ENCODE data around the gene DUSP5.

Gene DUSP5

DNA sequence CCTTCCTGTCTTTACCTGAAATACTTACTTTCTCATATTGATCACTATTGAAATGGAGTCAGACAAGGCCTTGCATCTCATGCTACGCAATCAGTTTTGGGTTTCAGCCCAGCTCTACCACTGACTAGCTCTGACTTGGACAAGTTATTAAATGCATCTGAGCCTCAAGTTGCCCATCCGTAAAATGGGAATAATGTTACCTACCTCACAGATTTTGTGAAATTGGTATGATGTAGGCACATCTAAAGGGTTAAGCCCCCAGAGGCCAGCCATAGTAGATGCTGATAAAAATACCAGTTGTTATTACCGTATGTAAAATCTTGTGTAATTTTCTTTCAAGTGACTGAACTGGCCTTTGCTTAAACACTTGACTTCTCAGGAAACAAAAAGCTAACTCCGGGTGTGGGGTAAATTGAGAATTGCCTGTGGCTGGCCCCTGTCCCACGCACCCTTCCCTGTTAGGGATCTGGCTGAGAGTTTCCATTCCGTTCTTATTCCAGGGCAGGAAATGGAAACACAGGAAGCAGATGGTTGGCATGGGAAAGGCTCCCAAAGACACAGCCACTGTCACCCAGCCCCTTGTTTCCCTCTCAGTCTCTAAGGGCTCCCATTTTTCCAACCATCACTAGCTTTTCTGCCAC lies 7.5 kb downstream of the DUSP5 start:
- TF ChIP-seq, protein P1, sequence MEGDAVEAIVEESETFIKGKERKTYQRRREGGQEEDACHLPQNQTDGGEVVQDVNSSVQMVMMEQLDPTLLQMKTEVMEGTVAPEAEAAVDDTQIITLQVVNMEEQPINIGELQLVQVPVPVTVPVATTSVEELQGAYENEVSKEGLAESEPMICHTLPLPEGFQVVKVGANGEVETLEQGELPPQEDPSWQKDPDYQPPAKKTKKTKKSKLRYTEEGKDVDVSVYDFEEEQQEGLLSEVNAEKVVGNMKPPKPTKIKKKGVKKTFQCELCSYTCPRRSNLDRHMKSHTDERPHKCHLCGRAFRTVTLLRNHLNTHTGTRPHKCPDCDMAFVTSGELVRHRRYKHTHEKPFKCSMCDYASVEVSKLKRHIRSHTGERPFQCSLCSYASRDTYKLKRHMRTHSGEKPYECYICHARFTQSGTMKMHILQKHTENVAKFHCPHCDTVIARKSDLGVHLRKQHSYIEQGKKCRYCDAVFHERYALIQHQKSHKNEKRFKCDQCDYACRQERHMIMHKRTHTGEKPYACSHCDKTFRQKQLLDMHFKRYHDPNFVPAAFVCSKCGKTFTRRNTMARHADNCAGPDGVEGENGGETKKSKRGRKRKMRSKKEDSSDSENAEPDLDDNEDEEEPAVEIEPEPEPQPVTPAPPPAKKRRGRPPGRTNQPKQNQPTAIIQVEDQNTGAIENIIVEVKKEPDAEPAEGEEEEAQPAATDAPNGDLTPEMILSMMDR (IDR thresholded peaks at IDR 0.05; ENCODE audit: low read depth, low read length, missing control alignments) = no peak
- DNase-seq (ENCODE audit: extremely low read depth, low read depth) = no peak
- no peak overlapping the region for H3K4me3 ChIP-seq (replicated peaks; ENCODE audit: low read depth, low read length)

DNA sequence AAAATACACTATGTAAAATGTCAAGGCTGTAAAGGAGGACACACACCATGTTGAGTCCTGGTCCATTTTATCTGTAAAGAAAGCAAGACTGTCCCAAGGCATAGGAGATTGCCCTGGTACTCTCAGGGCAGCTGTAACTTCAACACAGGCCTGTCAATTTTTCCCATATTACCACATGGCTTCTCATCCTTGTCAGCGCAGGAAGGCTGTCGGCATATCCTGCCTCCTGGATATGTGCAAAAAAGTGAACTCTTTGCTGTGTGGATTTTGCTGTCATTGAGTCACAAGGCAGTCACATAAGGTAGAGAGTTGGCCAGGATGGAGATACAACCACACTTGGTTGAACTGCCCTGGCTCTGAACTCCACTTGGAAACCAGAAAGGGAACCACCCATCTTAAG lies 8.7 kb downstream of the DUSP5 start:
- TF ChIP-seq, protein P1 (IDR thresholded peaks at IDR 0.05; ENCODE audit: low read depth, low read length, missing control alignments) = no peak
- no peak overlapping the region for H3K4me3 ChIP-seq (replicated peaks; ENCODE audit: low read depth, low read length)
- no peak for DNase-seq (ENCODE audit: extremely low read depth, low read depth)

DNA sequence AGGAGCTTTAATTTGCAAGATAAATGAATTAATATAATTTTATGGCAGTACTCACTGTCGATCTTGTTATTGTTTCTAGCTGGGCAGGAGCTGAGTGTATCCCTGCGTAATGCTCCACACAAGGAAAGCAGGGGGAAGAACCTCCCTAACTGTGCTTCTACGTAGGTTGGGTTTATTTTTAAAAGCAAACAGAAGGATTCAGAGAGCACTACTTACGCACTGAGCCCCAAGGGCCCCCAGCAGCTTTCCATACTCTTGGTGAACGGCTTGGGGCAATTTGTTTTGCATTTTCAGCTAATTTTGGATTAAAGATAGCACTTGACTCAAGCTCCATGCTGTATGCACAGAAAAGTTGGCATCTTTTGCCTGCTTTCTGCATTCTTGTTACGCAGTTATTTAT lies 9.6 kb downstream of the DUSP5 start:
- TF ChIP-seq, protein P1 (IDR thresholded peaks at IDR 0.05; ENCODE audit: low read depth, low read length, missing control alignments) = no peak
- H3K4me3 ChIP-seq (replicated peaks; ENCODE audit: low read depth, low read length) = no peak overlapping the region
- no peak for DNase-seq (ENCODE audit: extremely low read depth, low read depth)

DNA sequence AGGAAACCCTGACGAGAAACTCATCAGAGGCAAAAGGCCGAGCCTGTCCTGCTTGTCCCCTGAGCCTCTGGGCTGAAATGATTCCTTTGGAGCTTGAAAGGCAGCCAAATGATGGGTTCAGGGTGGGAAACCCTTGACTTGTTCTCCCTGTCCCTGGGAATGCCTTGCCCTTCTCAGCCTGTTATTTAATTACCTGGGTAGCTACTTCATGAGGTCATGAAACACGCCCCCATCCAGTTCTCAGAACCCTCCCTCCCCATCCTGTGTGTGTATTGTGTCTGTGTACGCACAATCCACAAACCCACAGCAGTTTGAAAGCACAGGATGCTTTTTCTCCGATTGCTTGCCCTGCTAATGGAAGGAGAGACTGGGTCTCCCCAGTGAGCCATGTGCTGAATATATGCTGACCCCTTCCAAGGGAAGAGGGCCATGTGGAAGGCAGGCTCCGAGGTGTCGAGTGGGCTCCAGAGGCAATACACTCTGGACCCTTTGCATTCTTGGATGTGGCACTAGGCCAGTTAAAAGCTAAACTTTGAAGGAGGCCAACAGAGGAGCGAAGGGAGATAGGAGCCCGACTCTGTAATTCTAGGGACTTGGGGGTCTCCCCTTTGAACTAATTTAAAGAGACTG lies 10.6 kb downstream of the DUSP5 start:
- TF ChIP-seq, protein P1 (IDR thresholded peaks at IDR 0.05; ENCODE audit: low read depth, low read length, missing control alignments) = no peak
- no peak overlapping the region for H3K4me3 ChIP-seq (replicated peaks; ENCODE audit: low read depth, low read length)
- DNase-seq (ENCODE audit: extremely low read depth, low read depth) = no peak

DNA sequence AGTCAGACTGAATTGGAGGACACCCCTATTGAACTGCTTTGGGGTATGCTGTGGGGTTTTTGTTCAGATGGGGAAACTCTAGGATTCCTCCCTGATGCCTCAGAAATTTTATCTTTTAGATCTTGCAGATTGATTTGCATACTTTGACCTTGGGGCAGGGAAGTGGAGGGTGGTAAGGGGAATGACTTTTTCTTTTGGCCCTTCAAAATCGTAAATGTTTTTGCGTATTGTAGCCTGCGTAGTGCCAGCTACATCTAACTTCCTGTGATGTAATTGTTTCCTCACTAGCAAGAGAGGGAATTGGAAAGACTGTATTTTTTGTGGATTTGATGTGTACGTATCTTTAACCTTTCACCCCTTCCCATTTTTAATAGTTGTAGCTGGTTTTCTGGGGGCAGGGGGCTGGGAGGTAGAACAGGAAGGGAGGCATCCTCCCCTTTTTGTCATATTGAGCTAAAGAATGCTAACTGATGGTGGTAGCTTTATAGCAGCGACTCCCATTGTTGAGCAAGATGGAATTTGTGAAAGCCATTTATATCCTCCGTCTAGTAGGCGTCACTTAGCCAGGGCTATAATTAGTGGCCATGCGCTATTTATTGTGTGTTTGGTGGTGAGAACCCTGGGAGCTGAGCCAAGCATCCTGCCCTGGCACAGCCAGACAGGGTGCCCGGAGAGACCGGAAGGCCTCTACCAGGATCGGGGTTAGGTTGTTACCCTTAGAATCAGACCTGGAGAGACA lies 11.3 kb downstream of the DUSP5 start:
- no peak for DNase-seq (ENCODE audit: extremely low read depth, low read depth)
- no peak overlapping the region for H3K4me3 ChIP-seq (replicated peaks; ENCODE audit: low read depth, low read length)
- TF ChIP-seq, protein P1 (IDR thresholded peaks at IDR 0.05; ENCODE audit: low read depth, low read length, missing control alignments) = no peak

DNA sequence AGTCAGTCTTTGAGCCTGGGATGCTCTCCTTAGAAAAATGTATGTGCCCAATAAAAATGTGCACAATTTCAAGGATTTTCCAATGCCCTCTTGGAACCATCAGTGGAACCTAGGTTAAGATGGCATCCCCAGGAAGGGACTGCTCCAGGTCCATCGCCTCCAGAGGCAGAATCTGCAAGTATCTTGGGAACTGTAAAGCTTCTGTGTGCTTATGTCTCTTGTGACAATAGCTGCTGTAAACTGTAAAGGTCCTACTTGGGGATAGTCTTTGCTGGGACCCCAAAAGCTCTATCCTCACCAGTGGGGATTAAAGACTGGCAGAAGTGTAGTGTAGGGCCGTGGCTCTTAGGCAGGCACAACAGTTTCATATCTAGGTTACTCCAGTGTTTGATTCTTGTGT lies 11.9 kb downstream of the DUSP5 start:
- H3K4me3 ChIP-seq (replicated peaks; ENCODE audit: low read depth, low read length) = no peak overlapping the region
- TF ChIP-seq, protein P1 (IDR thresholded peaks at IDR 0.05; ENCODE audit: low read depth, low read length, missing control alignments) = no peak
- DNase-seq (ENCODE audit: extremely low read depth, low read depth) = no peak

Data from HFF-Myc (cell line).